Gastrocnemius medialis (tissue), 4 donors: ENCODE measurements around the gene CPA3.

ENCODE experiments used
- POLR2A ChIP-seq, 2 donors: fragments of 450-650 bp; IDR thresholded peaks; one replicate each; pipeline ENCODE4 v1.6.1; 2017; ENCODE audit warnings: antibody characterized with exemption in 2 of 2, mild to moderate bottlenecking in 2 of 2, moderate library complexity in 2 of 2
- TF ChIP-seq, protein P1 (sequence below), 5 experiments: fragments of 450-650 bp in 3 of 5; fragments of 200-600 bp in 2 of 5; sonication (generic) in 2 of 5; IDR thresholded peaks in 4 of 5; conservative IDR thresholded peaks in 1 of 5; 1 replicate in 4 of 5; 2 replicates in 1 of 5; pipeline ENCODE4 v1.5.1; 2016 to 2019; ENCODE audit warnings: antibody characterized with exemption in 5 of 5, mild to moderate bottlenecking in 3 of 5, moderate library complexity in 3 of 5

DNA sequence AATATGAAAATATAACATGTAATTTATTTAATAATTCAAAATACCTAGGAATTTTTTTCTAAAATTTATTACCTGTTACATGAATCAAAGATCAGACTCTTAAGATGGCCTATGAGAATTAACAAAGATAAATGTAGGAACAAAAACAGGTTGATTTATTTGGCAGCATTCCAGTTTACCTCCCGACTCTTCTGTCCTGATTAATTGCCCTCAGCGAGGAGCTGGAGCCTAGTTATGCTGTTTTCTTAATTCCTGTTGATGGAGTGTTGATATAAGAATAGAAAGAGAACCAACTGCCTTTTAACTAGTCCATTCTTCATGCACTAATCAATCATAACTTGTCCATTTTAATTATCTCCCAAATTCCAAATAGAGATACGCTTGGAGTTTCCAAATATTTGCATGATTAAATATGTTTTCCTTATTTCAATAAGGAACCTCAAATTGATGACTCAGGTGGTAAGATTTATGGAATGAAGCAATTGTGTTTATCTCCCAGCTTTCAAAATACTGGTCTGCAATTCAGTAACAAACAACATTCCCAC lies 48.0 kb upstream of the CPA3 start:
- TF ChIP-seq, protein P1, sequence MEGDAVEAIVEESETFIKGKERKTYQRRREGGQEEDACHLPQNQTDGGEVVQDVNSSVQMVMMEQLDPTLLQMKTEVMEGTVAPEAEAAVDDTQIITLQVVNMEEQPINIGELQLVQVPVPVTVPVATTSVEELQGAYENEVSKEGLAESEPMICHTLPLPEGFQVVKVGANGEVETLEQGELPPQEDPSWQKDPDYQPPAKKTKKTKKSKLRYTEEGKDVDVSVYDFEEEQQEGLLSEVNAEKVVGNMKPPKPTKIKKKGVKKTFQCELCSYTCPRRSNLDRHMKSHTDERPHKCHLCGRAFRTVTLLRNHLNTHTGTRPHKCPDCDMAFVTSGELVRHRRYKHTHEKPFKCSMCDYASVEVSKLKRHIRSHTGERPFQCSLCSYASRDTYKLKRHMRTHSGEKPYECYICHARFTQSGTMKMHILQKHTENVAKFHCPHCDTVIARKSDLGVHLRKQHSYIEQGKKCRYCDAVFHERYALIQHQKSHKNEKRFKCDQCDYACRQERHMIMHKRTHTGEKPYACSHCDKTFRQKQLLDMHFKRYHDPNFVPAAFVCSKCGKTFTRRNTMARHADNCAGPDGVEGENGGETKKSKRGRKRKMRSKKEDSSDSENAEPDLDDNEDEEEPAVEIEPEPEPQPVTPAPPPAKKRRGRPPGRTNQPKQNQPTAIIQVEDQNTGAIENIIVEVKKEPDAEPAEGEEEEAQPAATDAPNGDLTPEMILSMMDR (IDR thresholded peaks at IDR 0.05 in 4 of 5, conservative IDR thresholded peaks at IDR 0.05 in 1 of 5), result no peak
- no peak for TF ChIP-seq POLR2A (IDR thresholded peaks at IDR 0.05)
